A549 (cell line): ENCODE data around the gene SLC22A7. TPM values are rescaled to one million over a fixed set of nuclear protein-coding genes. Genes with fewer than 3 reads are reported as not detected.
"Not testable (repeated sequence)": the region's sequence is repeated elsewhere in the genome, so short reads cannot be mapped to it uniquely, and the experiment has no call there.

Experiments used
- ATAC-seq, 2 experiments: fragments of 200-7000 bp in 1 of 2; fragments of >200 bp in 1 of 2; cut with Nextera tagmentation in 1 of 2; cut with Tn5 transposase in 1 of 2; 3 replicates each; pipeline versions ENCODE4 v1.8.0 to v1.9.1; 2018 to 2020; ENCODE audit warnings: mild to moderate bottlenecking in 1 of 2, moderate library complexity in 1 of 2
- CTCF ChIA-PET: fragments of 300-600 bp; sonication (Branson Sonifier 250); formaldehyde crosslinking; extraction: SDS; loops from one replicate; lab custom pipeline; 2021; ENCODE audit warnings: antibody characterized with exemption, inconsistent platforms; lab: Yijun Ruan, JAX
- POLR2A ChIA-PET: fragments of 350-600 bp; formaldehyde crosslinking; extraction: SDS; loops from one replicate; lab custom pipeline; 2021; ENCODE audit warnings: antibody characterized with exemption, inconsistent platforms; lab: Yijun Ruan, JAX
- DNase-seq, 2 experiments: peaks; one replicate each; pipeline versions ENCODE4 v3.0.0 to v3.0.0-alpha.2; 2011 to 2016; ENCODE audit warnings: low read depth in 1 of 2, low spot score in 1 of 2
- FAIRE-seq: peaks from 2 replicates; lab custom pipeline; 2011; peaks lifted over from hg19 to GRCh38; lab: Jason Lieb, UNC
- H3K27ac ChIP-seq, 2 experiments: fragments of >200 bp; sonication (Bioruptor Twin); formaldehyde crosslinking; 3 replicates each; pipeline ENCODE4 v1.5.1; 2016 to 2017
- H3K4me1 ChIP-seq: fragments of >200 bp; sonication (Bioruptor Twin); formaldehyde crosslinking; 3 replicates; pipeline ENCODE4 v1.6.1; 2016
- H3K4me2 ChIP-seq: fragments of >200 bp; sonication (Bioruptor Twin); formaldehyde crosslinking; 3 replicates; pipeline ENCODE4 v1.6.1; 2016
- H3K4me3 ChIP-seq: fragments of >200 bp; sonication (Bioruptor Twin); formaldehyde crosslinking; 3 replicates; pipeline ENCODE4 v1.5.1; 2016
- H3K9me3 ChIP-seq: fragments of >200 bp; sonication (Bioruptor Twin); formaldehyde crosslinking; 3 replicates; pipeline ENCODE4 v1.6.1; 2016
- CHD4 ChIP-seq: fragments of 200-600 bp; sonication (generic); IDR thresholded peaks from 2 replicates; pipeline ENCODE4 v1.6.1; 2016; ENCODE audit warnings: antibody characterized with exemption, mild to moderate bottlenecking, borderline replicate concordance
- EHF ChIP-seq: fragments of 250-450 bp; sonication (Bioruptor Pico); IDR thresholded peaks from 2 replicates; pipeline ENCODE4 v1.5.0; 2020; ENCODE audit warnings: mild to moderate bottlenecking
- ELK1 ChIP-seq: fragments of 150-350 bp; IDR thresholded peaks from 2 replicates; pipeline ENCODE4 v1.6.1; 2014; ENCODE audit warnings: low read depth, mild to moderate bottlenecking, low read length
- FOSL2 ChIP-seq, 2 experiments: fragments of 450-650 bp in 1 of 2; fragments of >200 bp in 1 of 2; sonication (Bioruptor Twin) in 1 of 2; formaldehyde crosslinking; IDR thresholded peaks; 2 replicates each; pipeline versions ENCODE4 v1.5.0 to v1.6.1; 2016 to 2020; ENCODE audit warnings: mild to moderate bottlenecking in 1 of 2, moderate library complexity in 1 of 2
- HEYL ChIP-seq: fragments of 250-450 bp; sonication (Bioruptor Pico); IDR thresholded peaks from 2 replicates; pipeline ENCODE4 v1.8.0; 2021; ENCODE audit warnings: mild to moderate bottlenecking, moderate library complexity
- HOXA7 ChIP-seq: fragments of 250-450 bp; sonication (Bioruptor Pico); IDR thresholded peaks from 2 replicates; pipeline ENCODE4 v1.5.0; 2020; ENCODE audit warnings: mild to moderate bottlenecking, moderate library complexity
- HOXB13 ChIP-seq: fragments of 250-450 bp; sonication (Bioruptor Pico); IDR thresholded peaks from 2 replicates; pipeline ENCODE4 v1.5.0; 2020; ENCODE audit warnings: low read depth, mild to moderate bottlenecking, moderate library complexity
- MAX ChIP-seq: IDR thresholded peaks from 2 replicates; pipeline ENCODE4 v1.6.1; 2012
- MYC ChIP-seq: IDR thresholded peaks from 2 replicates; pipeline ENCODE4 v1.6.1; 2012; ENCODE audit warnings: mild to moderate bottlenecking, inconsistent platforms, low read length, improper control_type of control experiment, borderline replicate concordance
- NFE2L2 ChIP-seq: fragments of 150-350 bp; conservative IDR thresholded peaks from 2 replicates; pipeline ENCODE4 v1.6.1; 2014; ENCODE audit warnings: low read length
- POLR2A ChIP-seq: IDR thresholded peaks from 2 replicates; pipeline ENCODE4 v1.6.1; 2012; ENCODE audit warnings: mild to moderate bottlenecking, low read length
- RCOR1 ChIP-seq: fragments of 150-350 bp; IDR thresholded peaks from 2 replicates; pipeline ENCODE4 v1.6.1; 2014; ENCODE audit warnings: antibody characterized with exemption, low read length, low read depth
- USF2 ChIP-seq: fragments of 450-650 bp; IDR thresholded peaks from 2 replicates; pipeline ENCODE4 v1.6.1; 2014; ENCODE audit warnings: antibody characterized with exemption
- ZNF302 ChIP-seq: fragments of 250-450 bp; sonication (Bioruptor Pico); IDR thresholded peaks from 2 replicates; pipeline ENCODE4 v1.9.0; 2021; ENCODE audit warnings: inconsistent platforms, mild to moderate bottlenecking, moderate library complexity
- WGBS: methylation state at CpG from one replicate; pipeline ENCODE4 v1.1.6; 2017; ENCODE audit errors: missing lambda C conversion rate; 5-methylcytosine and 5-hydroxymethylcytosine counted together
- polyA plus RNA-seq, 4 experiments: library from polyadenylated mRNA; depleted of rRNA in 3 of 4; stranded (reverse); fragments of >200 nt; fragmentation: RNase III in 1 of 4; extraction: RNeasy Plus Mini Kit Qiagen cat#74134 plus additional on column Dnase treatment in 1 of 4; gene quantifications; 2 replicates in 3 of 4; 3 replicates in 1 of 4; pipeline ENCODE4 v1.2.3, GENCODE V29; 2011 to 2017
- small RNA-seq, 6 experiments: library from RNA; depleted of rRNA; stranded (forward); fragments of <200 nt; gene quantifications; one replicate each; pipeline ENCODE3, GENCODE V24; 2012
- TF ChIP-seq, protein P1 (sequence below): fragments of >200 bp; sonication (Bioruptor Twin); formaldehyde crosslinking; IDR thresholded peaks from 3 replicates; pipeline ENCODE4 v1.6.1; 2016
- TF ChIP-seq, protein P2 (sequence below): IDR thresholded peaks from 2 replicates; pipeline ENCODE4 v1.6.1; 2012
- TF ChIP-seq, protein P3 (sequence below): fragments of 250-450 bp; sonication (Bioruptor Pico); IDR thresholded peaks from 2 replicates; pipeline ENCODE4 v1.5.0; 2020; ENCODE audit warnings: low read depth, mild to moderate bottlenecking, moderate library complexity

SLC22A7 gene
- polyA plus RNA-seq, 2 of the 4 experiments (the other 2 are of a cell fraction): not detected

- Histone ChIP-seq H3K4me1 (no peaks in the 10 kb centered on the region), H3K4me2 (no peak overlapping the region), H3K9me3 (no peaks in the 10 kb centered on the region), H3K4me3 (no peak overlapping the region), H3K27ac (no peak overlapping the region)
- ATAC-seq (no peak), DNase-seq (no peak), FAIRE-seq (no peak)
- POLR2A ChIA-PET: no interaction called here
- TF ChIP-seq EHF (CRISPR knock-in tag) (no peak), HOXB13 (CRISPR knock-in tag) (no peak), HOXA7 (no peak), ELK1 (no peak), FOSL2 (IDR thresholded peaks at IDR 0.05) (no peak), FOSL2 (CRISPR knock-in tag; IDR thresholded peaks at IDR 0.05) (no peak), RCOR1 (no peak), POLR2A (no peak), MAX (no peak), NFE2L2 (no peak), ZNF302 (no peak), HEYL (CRISPR knock-in tag) (no peak), CHD4 (no peak), USF2 (no peak), MYC (no peak)
- TF ChIP-seq, protein P1, sequence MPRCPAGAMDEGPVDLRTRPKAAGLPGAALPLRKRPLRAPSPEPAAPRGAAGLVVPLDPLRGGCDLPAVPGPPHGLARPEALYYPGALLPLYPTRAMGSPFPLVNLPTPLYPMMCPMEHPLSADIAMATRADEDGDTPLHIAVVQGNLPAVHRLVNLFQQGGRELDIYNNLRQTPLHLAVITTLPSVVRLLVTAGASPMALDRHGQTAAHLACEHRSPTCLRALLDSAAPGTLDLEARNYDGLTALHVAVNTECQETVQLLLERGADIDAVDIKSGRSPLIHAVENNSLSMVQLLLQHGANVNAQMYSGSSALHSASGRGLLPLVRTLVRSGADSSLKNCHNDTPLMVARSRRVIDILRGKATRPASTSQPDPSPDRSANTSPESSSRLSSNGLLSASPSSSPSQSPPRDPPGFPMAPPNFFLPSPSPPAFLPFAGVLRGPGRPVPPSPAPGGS: no peak
- TF ChIP-seq, protein P2, sequence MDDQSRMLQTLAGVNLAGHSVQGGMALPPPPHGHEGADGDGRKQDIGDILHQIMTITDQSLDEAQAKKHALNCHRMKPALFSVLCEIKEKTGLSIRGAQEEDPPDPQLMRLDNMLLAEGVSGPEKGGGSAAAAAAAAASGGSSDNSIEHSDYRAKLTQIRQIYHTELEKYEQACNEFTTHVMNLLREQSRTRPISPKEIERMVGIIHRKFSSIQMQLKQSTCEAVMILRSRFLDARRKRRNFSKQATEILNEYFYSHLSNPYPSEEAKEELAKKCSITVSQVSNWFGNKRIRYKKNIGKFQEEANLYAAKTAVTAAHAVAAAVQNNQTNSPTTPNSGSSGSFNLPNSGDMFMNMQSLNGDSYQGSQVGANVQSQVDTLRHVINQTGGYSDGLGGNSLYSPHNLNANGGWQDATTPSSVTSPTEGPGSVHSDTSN: no peak
- TF ChIP-seq, protein P3, sequence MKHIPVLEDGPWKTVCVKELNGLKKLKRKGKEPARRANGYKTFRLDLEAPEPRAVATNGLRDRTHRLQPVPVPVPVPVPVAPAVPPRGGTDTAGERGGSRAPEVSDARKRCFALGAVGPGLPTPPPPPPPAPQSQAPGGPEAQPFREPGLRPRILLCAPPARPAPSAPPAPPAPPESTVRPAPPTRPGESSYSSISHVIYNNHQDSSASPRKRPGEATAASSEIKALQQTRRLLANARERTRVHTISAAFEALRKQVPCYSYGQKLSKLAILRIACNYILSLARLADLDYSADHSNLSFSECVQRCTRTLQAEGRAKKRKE: no peak
- CTCF ChIA-PET: no interaction called here
- WGBS: 87% methylated on average over 3 of the region's 3 CpGs
These were observed 49.4 kb downstream of the SLC22A7 start for GRCh38 chr6:43347444-43347843.

DNA sequence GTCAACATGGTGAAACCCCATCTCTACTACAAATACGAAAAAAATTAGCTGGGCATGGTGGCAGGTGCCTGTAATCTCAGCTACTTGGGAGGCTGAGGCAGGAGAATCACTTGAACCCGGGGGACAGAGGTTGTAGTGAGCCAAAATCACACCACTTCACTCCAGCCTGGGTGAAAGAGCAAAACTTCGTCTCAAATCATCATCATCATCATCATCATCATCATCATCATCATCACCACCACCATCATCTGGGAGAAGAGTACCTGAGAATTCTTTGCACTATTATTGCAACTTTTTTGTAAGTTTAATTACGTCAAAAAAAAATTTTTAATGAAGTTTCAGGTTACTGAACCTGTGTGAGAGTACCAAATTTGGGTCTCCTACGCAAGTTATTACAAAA is 53.9 kb downstream of the SLC22A7 start:
- POLR2A ChIA-PET, FAIRE-seq, H3K9me3 ChIP-seq, H3K4me3 ChIP-seq, H3K27ac ChIP-seq, H3K4me1 ChIP-seq, H3K4me2 ChIP-seq, CTCF ChIA-PET, DNase-seq, ATAC-seq: not testable (repeated sequence)
- WGBS: 80% methylated on average over 5 of the region's 5 CpGs

Small RNA genes within 50 kb of the gene (small RNA-seq; reads per million reads assigned to genes)
- gene RPL12P47: 0 reads per million in 6 experiments

Other genes with a start within 250 kb of the SLC22A7 start
- 12.1 and 14.6 TPM in 2 replicates for gene CUL7, start 244.4 kb upstream of the SLC22A7 start, polyA plus RNA-seq (2011; rRNA removed)
- gene CUL7, start 244.4 kb upstream of the SLC22A7 start, polyA plus RNA-seq (2017; fragmentation: RNase III; extraction: RNeasy Plus Mini Kit Qiagen cat#74134 plus additional on column Dnase treatment): 8.1 to 10.6 TPM (median 10.0 TPM) in 3 replicates
- 20.9 and 33.7 TPM in 2 replicates for gene MRPL2, start 238.8 kb upstream of the SLC22A7 start, polyA plus RNA-seq (2011; rRNA removed)
- 50.9 to 55.6 TPM (median 51.9 TPM) in 3 replicates for gene MRPL2, start 238.8 kb upstream of the SLC22A7 start, polyA plus RNA-seq (2017; fragmentation: RNase III; extraction: RNeasy Plus Mini Kit Qiagen cat#74134 plus additional on column Dnase treatment)
- 8.4 and 10.0 TPM in 2 replicates for gene KLC4, start 238.6 kb upstream of the SLC22A7 start, polyA plus RNA-seq (2011; rRNA removed)
- gene KLC4, start 238.6 kb upstream of the SLC22A7 start, polyA plus RNA-seq (2017; fragmentation: RNase III; extraction: RNeasy Plus Mini Kit Qiagen cat#74134 plus additional on column Dnase treatment): 7.7 to 11.8 TPM (median 9.9 TPM) in 3 replicates
- gene PTK7, start 221.9 kb upstream of the SLC22A7 start, polyA plus RNA-seq (2011; rRNA removed): 2.8 and 3.4 TPM in 2 replicates
- gene PTK7, start 221.9 kb upstream of the SLC22A7 start, polyA plus RNA-seq (2017; fragmentation: RNase III; extraction: RNeasy Plus Mini Kit Qiagen cat#74134 plus additional on column Dnase treatment): 4.5 to 5.7 TPM (median 5.6 TPM) in 3 replicates
- 16.2 and 16.7 TPM in 2 replicates for gene SRF, start 127.0 kb upstream of the SLC22A7 start, polyA plus RNA-seq (2011; rRNA removed)
- gene SRF, start 127.0 kb upstream of the SLC22A7 start, polyA plus RNA-seq (2017; fragmentation: RNase III; extraction: RNeasy Plus Mini Kit Qiagen cat#74134 plus additional on column Dnase treatment): 14.0 to 15.7 TPM (median 14.2 TPM) in 3 replicates
- 11.0 and 11.3 TPM in 2 replicates for gene CUL9, start 116.1 kb upstream of the SLC22A7 start, polyA plus RNA-seq (2011; rRNA removed)
- gene CUL9, start 116.1 kb upstream of the SLC22A7 start, polyA plus RNA-seq (2017; fragmentation: RNase III; extraction: RNeasy Plus Mini Kit Qiagen cat#74134 plus additional on column Dnase treatment): 10.9 to 12.7 TPM (median 12.5 TPM) in 3 replicates
- 51.4 and 63.2 TPM in 2 replicates for gene DNPH1, start 68.8 kb upstream of the SLC22A7 start, polyA plus RNA-seq (2011; rRNA removed)
- gene DNPH1, start 68.8 kb upstream of the SLC22A7 start, polyA plus RNA-seq (2017; fragmentation: RNase III; extraction: RNeasy Plus Mini Kit Qiagen cat#74134 plus additional on column Dnase treatment): 77.5 to 82.0 TPM (median 80.2 TPM) in 3 replicates
- 0.03 TPM in 1 of 2 replicates, not detected in the other for gene TTBK1, start 54.8 kb upstream of the SLC22A7 start, polyA plus RNA-seq (2011; rRNA removed)
- 0.04 to 0.05 TPM (median 0.04 TPM) in 3 replicates for gene TTBK1, start 54.8 kb upstream of the SLC22A7 start, polyA plus RNA-seq (2017; fragmentation: RNase III; extraction: RNeasy Plus Mini Kit Qiagen cat#74134 plus additional on column Dnase treatment)
- 1.3 and 2.6 TPM in 2 replicates for gene CRIP3, start 10.6 kb downstream of the SLC22A7 start, polyA plus RNA-seq (2011; rRNA removed)
- gene CRIP3, start 10.6 kb downstream of the SLC22A7 start, polyA plus RNA-seq (2017; fragmentation: RNase III; extraction: RNeasy Plus Mini Kit Qiagen cat#74134 plus additional on column Dnase treatment): 2.1 to 2.8 TPM (median 2.4 TPM) in 3 replicates
- gene ZNF318, start 71.4 kb downstream of the SLC22A7 start, polyA plus RNA-seq (2011; rRNA removed): 9.2 and 10.3 TPM in 2 replicates
- gene ZNF318, start 71.4 kb downstream of the SLC22A7 start, polyA plus RNA-seq (2017; fragmentation: RNase III; extraction: RNeasy Plus Mini Kit Qiagen cat#74134 plus additional on column Dnase treatment): 4.3 to 5.0 TPM (median 4.7 TPM) in 3 replicates
- 6.8 and 8.5 TPM in 2 replicates for gene ABCC10, start 129.3 kb downstream of the SLC22A7 start, polyA plus RNA-seq (2011; rRNA removed)
- 8.9 to 10.5 TPM (median 9.3 TPM) in 3 replicates for gene ABCC10, start 129.3 kb downstream of the SLC22A7 start, polyA plus RNA-seq (2017; fragmentation: RNase III; extraction: RNeasy Plus Mini Kit Qiagen cat#74134 plus additional on column Dnase treatment)
- gene DLK2, start 157.3 kb downstream of the SLC22A7 start, polyA plus RNA-seq (2011; rRNA removed): 2.9 and 3.4 TPM in 2 replicates
- gene DLK2, start 157.3 kb downstream of the SLC22A7 start, polyA plus RNA-seq (2017; fragmentation: RNase III; extraction: RNeasy Plus Mini Kit Qiagen cat#74134 plus additional on column Dnase treatment): 2.2 to 2.6 TPM (median 2.5 TPM) in 3 replicates
- gene TJAP1, start 179.3 kb downstream of the SLC22A7 start, polyA plus RNA-seq (2011; rRNA removed): 12.7 and 15.7 TPM in 2 replicates
- gene TJAP1, start 179.3 kb downstream of the SLC22A7 start, polyA plus RNA-seq (2017; fragmentation: RNase III; extraction: RNeasy Plus Mini Kit Qiagen cat#74134 plus additional on column Dnase treatment): 12.7 to 13.7 TPM (median 13.1 TPM) in 3 replicates
- 0.24 and 0.26 TPM in 2 replicates for gene LRRC73, start 212.1 kb downstream of the SLC22A7 start, polyA plus RNA-seq (2011; rRNA removed)
- 0.61 to 0.72 TPM (median 0.71 TPM) in 3 replicates for gene LRRC73, start 212.1 kb downstream of the SLC22A7 start, polyA plus RNA-seq (2017; fragmentation: RNase III; extraction: RNeasy Plus Mini Kit Qiagen cat#74134 plus additional on column Dnase treatment)
- gene YIPF3, start 218.7 kb downstream of the SLC22A7 start, polyA plus RNA-seq (2011; rRNA removed): 99.5 and 108 TPM in 2 replicates
- gene YIPF3, start 218.7 kb downstream of the SLC22A7 start, polyA plus RNA-seq (2017; fragmentation: RNase III; extraction: RNeasy Plus Mini Kit Qiagen cat#74134 plus additional on column Dnase treatment): 51.6 to 72.0 TPM (median 63.4 TPM) in 3 replicates
- 63.1 and 85.1 TPM in 2 replicates for gene POLR1C, start 218.8 kb downstream of the SLC22A7 start, polyA plus RNA-seq (2011; rRNA removed)
- 46.5 to 50.0 TPM (median 48.5 TPM) in 3 replicates for gene POLR1C, start 218.8 kb downstream of the SLC22A7 start, polyA plus RNA-seq (2017; fragmentation: RNase III; extraction: RNeasy Plus Mini Kit Qiagen cat#74134 plus additional on column Dnase treatment)